Nephron progenitor cell (in vitro differentiated cells): Measurements from ENCODE around the gene PPIB.

Source experiments
- DNase-seq: peaks from one replicate; pipeline ENCODE4 v3.0.0; 2021
- H3K27ac Mint-ChIP-seq: 2 replicates; pipeline ENCODE4 v1.8.0; 2021; ENCODE audit warnings: mild to moderate bottlenecking, moderate library complexity, mixed read lengths
- H3K27me3 Mint-ChIP-seq: 2 replicates; pipeline ENCODE4 v1.8.0; 2021; ENCODE audit warnings: mild to moderate bottlenecking, low read depth, mixed read lengths; ENCODE audit not compliant: poor library complexity
- H3K36me3 Mint-ChIP-seq: 2 replicates; pipeline ENCODE4 v1.8.0; 2021; ENCODE audit warnings: low read depth, mixed read lengths
- H3K4me1 Mint-ChIP-seq: 2 replicates; pipeline ENCODE4 v1.8.0; 2021; ENCODE audit warnings: mixed read lengths
- H3K4me3 Mint-ChIP-seq: 2 replicates; pipeline ENCODE4 v1.8.0; 2021; ENCODE audit warnings: mild to moderate bottlenecking, moderate library complexity, mixed read lengths
- H3K9me3 Mint-ChIP-seq: 2 replicates; pipeline ENCODE4 v1.8.0; 2021; ENCODE audit warnings: mild to moderate bottlenecking, moderate library complexity, mixed read lengths
- CTCF ChIP-seq: fragments of 200-600 bp; sonication (generic); IDR thresholded peaks from 2 replicates; pipeline ENCODE4 v1.5.0; 2021; ENCODE audit warnings: antibody characterized with exemption

Gene PPIB

GRCh38 chr15:64155802-64156651 lies 6.8 kb downstream of the PPIB start:
- no peak for DNase-seq
- Mint-ChIP-seq H3K27ac (peak overlapping the region; percentile 86), H3K27me3 (peaks cover 21% of the 10 kb centered on the region), H3K9me3 (no peaks in the 10 kb centered on the region), H3K4me3 (no peak overlapping the region), H3K36me3 (peaks cover 53% of the 10 kb centered on the region), H3K4me1 (peaks cover 20% of the 10 kb centered on the region)
- TF ChIP-seq CTCF, result no peak

- TF ChIP-seq CTCF, result peak; percentile 95
- Mint-ChIP-seq H3K36me3 (peaks cover 41% of the 10 kb centered on the region), H3K9me3 (no peaks in the 10 kb centered on the region), H3K4me3 (peak overlapping the region; percentile 78), H3K4me1 (peaks cover 15% of the 10 kb centered on the region), H3K27me3 (peaks cover 41% of the 10 kb centered on the region), H3K27ac (no peak overlapping the region)
- peak; percentile 97 for DNase-seq
Observed at GRCh38 chr15:64153480-64154367, 9.1 kb downstream of the PPIB start.

GRCh38 chr15:64152507-64153387 lies 10.1 kb downstream of the PPIB start:
- Mint-ChIP-seq H3K27ac (no peak overlapping the region), H3K36me3 (peaks cover 32% of the 10 kb centered on the region), H3K4me3 (peak overlapping the region; percentile 66), H3K4me1 (peaks cover 15% of the 10 kb centered on the region), H3K27me3 (peaks cover 43% of the 10 kb centered on the region), H3K9me3 (no peaks in the 10 kb centered on the region)
- TF ChIP-seq CTCF, result no peak
- no peak for DNase-seq

GRCh38 chr15:64151727-64152506 lies 10.9 kb downstream of the PPIB start, which contains the start of gene SNX22:
Gene SNX22 (plus strand): TSS chr15:64151731. CDS start chr15:64151776, 45 bp downstream.
- Mint-ChIP-seq H3K36me3 (peaks cover 23% of the 10 kb centered on the region), H3K27ac (peak within 1 kb of the TSS; percentile 51), H3K4me1 (peaks cover 15% of the 10 kb centered on the region), H3K4me3 (peak within 1 kb of the TSS; percentile 80), H3K9me3 (no peaks in the 10 kb centered on the region), H3K27me3 (peaks cover 43% of the 10 kb centered on the region)
- peak; percentile 48 for DNase-seq
- TF ChIP-seq CTCF, result no peak
